Gastroesophageal sphincter (tissue), 4 donors: ENCODE data around the gene ATP8B3. TPM values are rescaled to one million over a fixed set of nuclear protein-coding genes. Genes with fewer than 3 reads are reported as not detected.

ENCODE experiments used
- ATAC-seq: fragments of 150-250 bp; one replicate; pipeline ENCODE4 v1.9.1; 2016; ENCODE audit warnings: mild to moderate bottlenecking, moderate library complexity
- H3K27ac ChIP-seq, 4 donors: fragments of 200-600 bp; sonication (generic) in 3 of 4; 1 replicate in 3 of 4; 2 replicates in 1 of 4; pipeline ENCODE4 v1.5.1; 2016 to 2019
- H3K27me3 ChIP-seq: fragments of 200-600 bp; sonication (generic); one replicate; pipeline ENCODE4 v1.5.1; 2019
- H3K36me3 ChIP-seq, 2 donors: fragments of 200-600 bp; sonication (generic); one replicate each; pipeline ENCODE4 v1.5.1; 2019; ENCODE audit warnings: control low read depth in 1 of 2
- H3K4me1 ChIP-seq, 3 donors: fragments of 200-600 bp; sonication (generic); 1 replicate in 2 of 3; 2 replicates in 1 of 3; pipeline ENCODE4 v1.5.1; 2016 to 2019; ENCODE audit warnings: control low read depth in 2 of 3
- H3K4me3 ChIP-seq, 2 donors: fragments of 200-600 bp; sonication (generic); one replicate each; pipeline ENCODE4 v1.5.1; 2019; ENCODE audit warnings: mild to moderate bottlenecking in 1 of 2, moderate library complexity in 1 of 2
- H3K9me3 ChIP-seq, 3 donors: fragments of 200-600 bp; sonication (generic); one replicate each; pipeline ENCODE4 v1.5.1; 2017 to 2019; ENCODE audit warnings: control low read depth in 2 of 3
- EP300 ChIP-seq: sonication (generic); formaldehyde crosslinking; IDR thresholded peaks from one replicate; pipeline ENCODE4 v1.6.1; 2017; ENCODE audit warnings: antibody characterized with exemption, mild to moderate bottlenecking
- POLR2A ChIP-seq, 2 donors: fragments of 450-650 bp; IDR thresholded peaks; one replicate each; pipeline ENCODE4 v1.6.1; 2017; ENCODE audit warnings: antibody characterized with exemption in 2 of 2, mild to moderate bottlenecking in 2 of 2, moderate library complexity in 1 of 2
- POLR2AphosphoS5 ChIP-seq: sonication (generic); formaldehyde crosslinking; IDR thresholded peaks from one replicate; pipeline ENCODE4 v1.6.1; 2017; ENCODE audit warnings: antibody characterized with exemption
- WGBS, 2 donors: methylation state at CpG; one replicate each; pipeline ENCODE4 v1.1.5; 2018; ENCODE audit warnings: low coverage in 1 of 2; 5-methylcytosine and 5-hydroxymethylcytosine counted together
- total RNA-seq, 4 donors: library from RNA; depleted of rRNA; stranded (reverse); fragments of >200 nt; gene quantifications; one replicate each; pipeline ENCODE4 v1.1.0, GENCODE V29; 2016
- TF ChIP-seq, protein P1 (sequence below), 4 experiments: fragments of 200-600 bp in 2 of 4; fragments of 450-650 bp in 2 of 4; sonication (generic) in 1 of 4; IDR thresholded peaks; one replicate each; pipeline ENCODE4 v1.5.1; 2017 to 2019; ENCODE audit warnings: antibody characterized with exemption in 4 of 4, mild to moderate bottlenecking in 2 of 4, moderate library complexity in 2 of 4

ATP8B3 gene
- total RNA-seq, 4 donors from 2014 or later = 0.27 to 1.4 (median 0.48) TPM

DNA sequence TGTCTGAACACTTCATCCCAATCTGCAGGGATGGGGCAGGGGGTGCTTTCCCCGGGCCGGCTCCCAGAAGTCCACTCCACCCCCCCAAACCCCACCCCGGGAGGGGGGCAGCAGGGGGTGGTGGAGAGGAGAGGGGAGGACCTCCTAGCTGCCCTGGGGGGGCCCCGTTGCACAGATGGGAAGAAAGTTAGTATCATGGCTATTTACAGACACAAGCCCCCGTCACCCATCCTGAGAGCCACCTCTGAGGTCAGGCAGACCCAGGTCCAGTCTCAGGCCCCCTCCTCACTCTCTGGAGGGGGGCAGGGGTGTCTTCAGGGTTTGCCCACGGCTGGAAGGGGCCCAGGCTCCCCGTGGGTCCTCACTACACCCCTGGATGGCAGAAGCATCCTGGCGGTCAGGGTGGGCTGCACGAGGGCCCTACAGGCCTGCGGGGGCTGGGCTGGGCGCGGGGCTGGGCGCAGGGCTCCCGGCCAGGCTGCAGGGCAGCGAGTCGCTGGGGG is 42.0 kb upstream of the ATP8B3 start:
- no CpG with 5 or more reads among the region's 16 CpGs for WGBS, 2 donors
- Histone ChIP-seq H3K4me3 (no peak overlapping the region), H3K27ac (peak overlapping the region in 3 of 4 donors; percentile 82 to 89 (median 85)), H3K9me3 (no peaks in the 10 kb centered on the region), H3K4me1 (peaks cover 0 to 78% (median 48%) of the 10 kb centered on the region in 3 donors), H3K27me3 (peaks cover 54% of the 10 kb centered on the region), H3K36me3 (no peaks in the 10 kb centered on the region)
- ATAC-seq = no peak
- TF ChIP-seq POLR2AphosphoS5 (no peak), POLR2A (IDR thresholded peaks at IDR 0.05) (no peak)

DNA sequence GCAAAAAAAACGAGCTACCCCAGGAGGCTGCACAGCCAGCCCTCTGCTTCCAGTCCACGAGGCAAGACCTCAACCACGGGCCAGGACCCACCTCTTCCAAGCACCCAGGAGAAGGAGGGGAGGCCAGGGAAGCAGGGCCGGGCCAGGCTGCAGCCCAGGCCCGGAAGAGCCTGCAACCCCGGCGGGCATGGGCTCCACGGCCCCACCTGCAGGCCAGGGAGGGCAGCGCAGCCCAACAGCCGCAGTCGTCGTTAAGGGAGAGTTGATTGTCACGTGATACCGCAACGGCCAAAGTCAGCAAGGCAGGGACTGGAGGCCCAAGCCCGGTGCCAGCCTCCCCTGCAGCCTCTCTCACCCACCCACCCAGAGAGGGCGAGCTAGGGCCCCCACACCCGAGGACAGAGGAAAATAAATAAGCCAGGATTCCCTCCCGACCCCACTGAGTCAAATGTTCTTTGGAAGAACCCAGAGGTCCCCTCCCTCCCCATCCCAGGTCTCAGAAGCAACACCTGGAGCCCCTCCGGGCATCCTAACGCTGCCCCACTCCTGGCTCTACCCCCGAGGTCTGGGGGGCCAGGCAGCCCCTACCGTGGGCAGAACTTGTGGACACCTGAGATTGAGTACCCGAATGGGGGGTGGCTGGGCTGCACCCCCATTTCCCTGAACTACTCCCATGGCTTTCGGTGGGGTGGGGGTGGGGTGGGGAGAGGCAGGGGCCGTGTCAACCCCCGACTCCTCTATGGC is 41.4 kb upstream of the ATP8B3 start:
- H3K4me3 ChIP-seq = no peak overlapping the region
- WGBS, 2 donors = 34% methylated on average over 17 of the region's 27 CpGs; no CpG with 5 or more reads in 1 of the 2 donors
- peak overlapping the region in 3 of 4 donors; percentile 9 to 35 (median 23) for H3K27ac ChIP-seq
- no peak for ATAC-seq
- H3K9me3 ChIP-seq = no peaks in the 10 kb centered on the region
- no peaks in the 10 kb centered on the region for H3K36me3 ChIP-seq
- peaks cover 0 to 71% (median 45%) of the 10 kb centered on the region in 3 donors for H3K4me1 ChIP-seq
- TF ChIP-seq POLR2AphosphoS5 (no peak), EP300 (no peak)
- TF ChIP-seq, protein P1, sequence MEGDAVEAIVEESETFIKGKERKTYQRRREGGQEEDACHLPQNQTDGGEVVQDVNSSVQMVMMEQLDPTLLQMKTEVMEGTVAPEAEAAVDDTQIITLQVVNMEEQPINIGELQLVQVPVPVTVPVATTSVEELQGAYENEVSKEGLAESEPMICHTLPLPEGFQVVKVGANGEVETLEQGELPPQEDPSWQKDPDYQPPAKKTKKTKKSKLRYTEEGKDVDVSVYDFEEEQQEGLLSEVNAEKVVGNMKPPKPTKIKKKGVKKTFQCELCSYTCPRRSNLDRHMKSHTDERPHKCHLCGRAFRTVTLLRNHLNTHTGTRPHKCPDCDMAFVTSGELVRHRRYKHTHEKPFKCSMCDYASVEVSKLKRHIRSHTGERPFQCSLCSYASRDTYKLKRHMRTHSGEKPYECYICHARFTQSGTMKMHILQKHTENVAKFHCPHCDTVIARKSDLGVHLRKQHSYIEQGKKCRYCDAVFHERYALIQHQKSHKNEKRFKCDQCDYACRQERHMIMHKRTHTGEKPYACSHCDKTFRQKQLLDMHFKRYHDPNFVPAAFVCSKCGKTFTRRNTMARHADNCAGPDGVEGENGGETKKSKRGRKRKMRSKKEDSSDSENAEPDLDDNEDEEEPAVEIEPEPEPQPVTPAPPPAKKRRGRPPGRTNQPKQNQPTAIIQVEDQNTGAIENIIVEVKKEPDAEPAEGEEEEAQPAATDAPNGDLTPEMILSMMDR (IDR thresholded peaks at IDR 0.05) = peak in 3 of 4 experiments; percentile 81 to 92 (median 86)
- H3K27me3 ChIP-seq = peaks cover 48% of the 10 kb centered on the region

GRCh38 chr19:1852581-1853128 is 40.6 kb upstream of the ATP8B3 start:
- Histone ChIP-seq H3K36me3 (no peaks in the 10 kb centered on the region), H3K9me3 (no peaks in the 10 kb centered on the region), H3K27ac (no peak overlapping the region), H3K4me3 (no peak overlapping the region), H3K27me3 (peaks cover 40% of the 10 kb centered on the region), H3K4me1 (peaks cover 0 to 65% (median 38%) of the 10 kb centered on the region in 3 donors)
- TF ChIP-seq POLR2AphosphoS5 = no peak
- no peak for TF ChIP-seq EP300
- TF ChIP-seq, protein P1 (IDR thresholded peaks at IDR 0.05) = no peak
- no peak for TF ChIP-seq POLR2A (IDR thresholded peaks at IDR 0.05)
- no CpG with 5 or more reads among the region's 9 CpGs for WGBS, 2 donors
- no peak for ATAC-seq

DNA sequence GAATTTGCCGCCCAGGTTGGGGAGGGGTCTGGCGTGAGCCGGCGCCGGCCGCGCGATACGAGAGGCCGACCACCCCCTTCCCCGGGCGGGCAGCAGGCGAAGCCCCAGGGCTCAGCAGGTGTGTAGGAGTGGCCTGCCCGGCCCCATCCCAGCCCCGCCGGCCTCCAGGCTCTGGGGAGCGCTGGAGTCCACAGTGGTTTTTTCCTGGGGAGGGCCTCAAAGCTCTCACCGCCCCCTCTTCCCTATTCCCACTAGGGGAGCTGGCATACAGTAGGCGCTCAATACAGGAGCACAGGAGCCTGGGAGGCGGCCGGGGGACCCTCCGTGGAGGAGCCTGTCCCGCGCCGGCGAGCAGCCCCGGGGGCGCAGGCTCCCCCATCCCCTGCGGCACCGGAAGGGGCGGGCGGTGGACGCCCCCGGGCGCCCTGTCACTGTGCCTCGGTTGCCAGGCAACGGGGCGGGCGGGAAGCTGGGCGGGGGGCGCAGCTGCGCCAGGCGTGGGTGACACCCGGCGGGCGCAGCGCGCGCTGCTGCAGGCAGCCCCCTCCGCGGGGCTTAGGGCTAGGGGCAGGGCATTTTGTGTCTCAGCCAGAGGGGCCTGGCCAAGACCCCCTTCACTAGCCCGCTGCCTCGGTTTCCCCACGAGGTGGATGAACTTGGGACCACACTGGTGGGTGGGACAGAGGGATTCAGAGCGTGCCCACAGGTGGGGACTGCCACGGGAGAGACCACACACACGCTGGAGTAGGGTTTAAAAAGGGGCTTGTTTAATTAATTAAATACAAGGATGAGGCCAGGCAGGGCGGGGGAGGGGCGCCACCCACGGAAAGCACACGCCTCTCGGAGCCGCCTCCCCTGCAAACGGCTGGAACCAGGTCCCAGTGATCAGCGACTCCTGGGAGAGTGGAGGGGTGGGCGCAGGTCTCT is 39.8 kb upstream of the ATP8B3 start:
- peaks cover 0 to 65% (median 36%) of the 10 kb centered on the region in 3 donors for H3K4me1 ChIP-seq
- no peak for ATAC-seq
- no peak for TF ChIP-seq EP300
- WGBS, 2 donors = 31% methylated on average over 5 of the region's 66 CpGs; no CpG with 5 or more reads in 1 of the 2 donors
- H3K36me3 ChIP-seq = no peaks in the 10 kb centered on the region
- H3K27ac ChIP-seq = no peak overlapping the region
- no peak overlapping the region for H3K4me3 ChIP-seq
- H3K9me3 ChIP-seq = no peaks in the 10 kb centered on the region
- peaks cover 35% of the 10 kb centered on the region for H3K27me3 ChIP-seq

DNA sequence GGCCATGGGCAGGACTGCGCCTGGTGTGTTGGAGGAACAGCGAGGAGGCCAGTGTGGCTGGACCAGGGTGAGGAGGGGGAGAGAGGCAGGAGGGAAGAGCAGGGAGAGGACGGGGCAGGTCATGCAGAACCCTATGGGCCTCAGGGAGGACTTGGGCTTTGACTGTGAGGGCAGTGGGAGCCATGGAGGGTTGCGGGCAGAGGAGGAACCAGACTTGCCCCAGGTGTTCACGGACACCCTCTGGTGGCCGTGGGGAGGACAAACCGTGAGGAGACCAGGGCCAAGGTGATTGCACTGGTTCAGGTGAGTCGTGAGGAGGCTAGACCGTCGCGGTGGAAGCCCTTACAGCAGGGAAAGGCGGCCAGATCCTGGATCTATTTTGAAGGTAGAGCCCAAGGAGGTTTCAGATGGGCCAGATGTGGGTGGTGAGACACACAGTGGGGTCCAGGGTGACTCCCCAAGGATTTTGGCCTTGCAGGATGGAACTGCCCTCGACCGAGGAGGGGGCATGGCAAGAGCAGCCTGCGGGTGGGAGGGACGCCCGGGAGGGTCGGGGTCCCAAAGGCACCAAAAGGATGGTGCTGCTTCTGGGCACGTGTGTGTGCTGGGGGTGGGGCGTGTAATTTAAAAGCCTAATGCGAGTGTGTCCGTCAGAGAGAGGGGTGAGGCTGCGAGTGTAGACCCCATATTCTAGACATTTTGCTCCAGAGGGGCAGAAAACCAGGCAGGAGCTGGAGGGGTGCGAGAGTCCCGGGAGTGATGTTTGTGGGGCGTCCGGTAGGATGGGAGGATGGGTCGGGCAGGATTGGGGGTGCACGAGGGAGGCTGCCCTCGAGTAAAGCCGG is 39.0 kb upstream of the ATP8B3 start:
- peaks cover 0 to 65% (median 36%) of the 10 kb centered on the region in 3 donors for H3K4me1 ChIP-seq
- no peak for ATAC-seq
- no peak overlapping the region for H3K27ac ChIP-seq
- H3K36me3 ChIP-seq = no peaks in the 10 kb centered on the region
- no peak overlapping the region for H3K4me3 ChIP-seq
- peaks cover 26% of the 10 kb centered on the region for H3K27me3 ChIP-seq
- no peaks in the 10 kb centered on the region for H3K9me3 ChIP-seq
- TF ChIP-seq EP300 = no peak
- 56 to 80% methylated on average over 6 to 20 of the region's 31 CpGs for WGBS, 2 donors
